OCI-LY3 (cell line): ENCODE results near the gene SPIRE1.
"Not testable (repeated sequence)": the region's sequence is repeated elsewhere in the genome, so short reads cannot be mapped to it uniquely, and the experiment has no call there.

ENCODE experiments used
- H2AFZ ChIP-seq: fragments of 200-600, 300-600 bp; shearing (Covaris generic); 2 replicates; pipeline ENCODE4 v1.6.0; 2014; ENCODE audit warnings: antibody characterized with exemption, low read depth, low read length
- H3K27ac ChIP-seq: fragments of 200-600, 300-600 bp; sonication (generic); 2 replicates; pipeline ENCODE4 v1.5.1; 2014; ENCODE audit warnings: mild to moderate bottlenecking, low read length, moderate library complexity, mixed read lengths
- H3K27me3 ChIP-seq: fragments of 200-600, 300-600 bp; sonication (generic); 2 replicates; pipeline ENCODE4 v1.6.1; 2014; ENCODE audit warnings: low read depth, low read length, mixed read lengths
- H3K36me3 ChIP-seq: fragments of 200-600, 300-600 bp; sonication (generic); replicated peaks from 2 replicates; pipeline ENCODE3; 2014; ENCODE audit warnings: low read depth, low read length, mixed read lengths
- H3K4me1 ChIP-seq: fragments of 300-600, 200-600 bp; sonication (generic); 2 replicates; pipeline ENCODE4 v1.6.1; 2014; ENCODE audit warnings: low read length, mixed read lengths
- H3K4me2 ChIP-seq: fragments of 200-600, 300-600 bp; sonication (generic); 2 replicates; pipeline ENCODE4 v1.6.1; 2014; ENCODE audit warnings: low read length, mixed read lengths
- H3K4me3 ChIP-seq: fragments of 300-600, 200-600 bp; sonication (generic); 2 replicates; pipeline ENCODE4 v1.5.1; 2014; ENCODE audit warnings: antibody characterized with exemption, mild to moderate bottlenecking, low read length, moderate library complexity
- H3K79me2 ChIP-seq: fragments of 300-600, 200-600 bp; shearing (Covaris generic); 2 replicates; pipeline ENCODE4 v1.6.1; 2014; ENCODE audit warnings: mild to moderate bottlenecking, low read length, mixed read lengths
- H3K9ac ChIP-seq: fragments of 300-600, 200-600 bp; shearing (Covaris generic); 2 replicates; pipeline ENCODE4 v1.6.0; 2014; ENCODE audit warnings: mild to moderate bottlenecking, low read length, moderate library complexity
- H3K9me3 ChIP-seq: fragments of 200-600, 300-600 bp; shearing (Covaris generic); 2 replicates; pipeline ENCODE4 v1.6.1; 2014; ENCODE audit warnings: low read length, mixed read lengths; ENCODE audit not compliant: insufficient read depth
- H4K20me1 ChIP-seq: fragments of 200-600, 300-600 bp; sonication (generic); 2 replicates; pipeline ENCODE4 v1.6.1; 2016; ENCODE audit warnings: low read length, mixed read lengths; ENCODE audit not compliant: insufficient read depth
- CTCF ChIP-seq: fragments of 200-600, 300-600 bp; sonication (generic); IDR thresholded peaks from 2 replicates; pipeline ENCODE4 v1.5.1; 2014; ENCODE audit warnings: antibody characterized with exemption, low read length, low read depth
- EZH2phosphoT487 ChIP-seq: fragments of 200-600 bp; shearing (Covaris generic); IDR thresholded peaks from 2 replicates; pipeline ENCODE4 v1.6.1; 2018; ENCODE audit warnings: antibody characterized with exemption, mixed run types, low read depth

The SPIRE1 gene

DNA sequence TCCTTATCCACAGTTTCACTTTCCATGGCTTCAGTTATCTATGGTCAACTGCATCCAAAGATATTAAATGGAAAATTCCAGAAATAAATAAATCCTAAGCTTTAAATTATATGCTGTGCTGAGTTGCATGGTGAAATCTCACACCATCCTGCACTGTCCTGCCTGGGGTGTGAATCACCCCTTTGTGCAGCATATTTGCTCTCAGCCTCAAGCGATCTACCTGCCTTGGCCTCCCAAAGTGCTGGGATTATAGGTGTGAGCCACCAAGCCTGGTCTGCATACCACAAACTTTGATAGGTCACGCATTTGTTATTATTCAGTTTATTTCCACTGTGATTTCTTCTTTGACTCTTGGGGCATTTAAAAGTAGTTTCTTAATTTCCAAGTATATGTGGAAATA is 117.2 kb downstream of the SPIRE1 start:
- peaks cover 13% of the 10 kb centered on the region; the same call in 1 of the 2 replicates for H3K9me3 ChIP-seq
- H2AFZ ChIP-seq = no peak overlapping the region
- peaks cover 22% of the 10 kb centered on the region for H3K4me1 ChIP-seq
- H4K20me1 ChIP-seq = no peaks in the 10 kb centered on the region
- H3K4me3 ChIP-seq = no peak overlapping the region
- TF ChIP-seq EZH2phosphoT487 = no peak
- TF ChIP-seq CTCF = no peak
- H3K4me2 ChIP-seq = no peak overlapping the region
- no peaks in the 10 kb centered on the region for H3K79me2 ChIP-seq
- H3K27me3 ChIP-seq = no peaks in the 10 kb centered on the region
- H3K27ac ChIP-seq = no peak overlapping the region
- peaks cover 8% of the 10 kb centered on the region for H3K36me3 ChIP-seq
- no peak overlapping the region for H3K9ac ChIP-seq

GRCh38 chr18:12539158-12539557 is 118.7 kb downstream of the SPIRE1 start:
- not testable (repeated sequence) for H3K79me2 ChIP-seq, H3K4me2 ChIP-seq, H2AFZ ChIP-seq, H3K27ac ChIP-seq, H3K27me3 ChIP-seq, H3K36me3 ChIP-seq, H3K9ac ChIP-seq, H3K4me3 ChIP-seq, H4K20me1 ChIP-seq
- peaks cover 13% of the 10 kb centered on the region; the same call in 1 of the 2 replicates for H3K9me3 ChIP-seq
- peaks cover 22% of the 10 kb centered on the region for H3K4me1 ChIP-seq

DNA sequence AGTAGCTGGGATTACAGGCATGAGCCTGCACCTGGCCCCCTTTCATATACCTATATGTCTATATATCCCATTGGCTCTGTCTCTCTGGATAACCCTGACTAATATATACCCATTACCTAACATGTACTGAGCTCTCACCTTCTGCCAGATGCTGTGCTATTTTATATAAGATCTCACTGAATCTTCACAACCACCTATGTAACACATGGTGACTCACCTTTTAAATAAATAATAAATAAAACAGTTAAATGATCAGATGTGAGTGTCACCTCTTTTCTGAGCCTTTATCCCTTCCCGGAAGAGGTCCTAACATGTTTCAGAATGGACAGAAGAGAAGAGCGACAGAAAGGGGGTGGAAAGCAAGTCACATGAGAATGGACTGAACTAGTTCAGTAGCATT is 123.1 kb downstream of the SPIRE1 start:
- Histone ChIP-seq H3K4me3 (no peak overlapping the region), H3K27ac (no peak overlapping the region), H3K79me2 (no peaks in the 10 kb centered on the region), H3K4me2 (no peak overlapping the region), H3K9ac (no peak overlapping the region), H3K27me3 (no peaks in the 10 kb centered on the region), H2AFZ (no peak overlapping the region), H3K4me1 (no peaks in the 10 kb centered on the region), H4K20me1 (no peaks in the 10 kb centered on the region), H3K9me3 (no peaks in the 10 kb centered on the region), H3K36me3 (no peaks in the 10 kb centered on the region)
- TF ChIP-seq CTCF = no peak

GRCh38 chr18:12532661-12533060 is 125.2 kb downstream of the SPIRE1 start:
- no peak overlapping the region for H3K4me2 ChIP-seq
- no peaks in the 10 kb centered on the region for H3K79me2 ChIP-seq
- H4K20me1 ChIP-seq = no peaks in the 10 kb centered on the region
- no peaks in the 10 kb centered on the region for H3K9me3 ChIP-seq
- no peak overlapping the region for H3K27ac ChIP-seq
- TF ChIP-seq CTCF = no peak
- TF ChIP-seq EZH2phosphoT487 = no peak
- no peaks in the 10 kb centered on the region for H3K4me1 ChIP-seq
- H3K36me3 ChIP-seq = no peaks in the 10 kb centered on the region
- no peak overlapping the region for H3K9ac ChIP-seq
- H3K4me3 ChIP-seq = no peak overlapping the region
- H3K27me3 ChIP-seq = no peaks in the 10 kb centered on the region
- no peak overlapping the region for H2AFZ ChIP-seq

DNA sequence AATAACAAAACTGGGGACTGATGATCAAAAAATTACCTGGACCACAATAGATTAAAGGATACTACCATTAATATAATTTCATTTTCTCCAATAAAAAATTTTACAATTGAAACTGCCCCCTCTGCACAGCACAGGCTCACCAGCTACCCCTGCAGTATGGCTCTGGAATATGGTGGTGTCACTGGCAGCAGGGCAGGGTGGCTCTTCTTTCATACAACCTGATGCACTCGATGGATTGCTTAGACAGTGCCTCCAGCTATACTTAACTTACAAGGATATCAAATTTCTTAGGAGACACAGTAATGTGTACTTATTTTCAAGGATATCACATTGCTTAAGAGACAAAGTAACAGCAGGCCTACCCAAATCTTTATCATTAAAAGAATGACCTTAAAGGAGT is 126.2 kb downstream of the SPIRE1 start:
- Histone ChIP-seq H3K27me3 (no peaks in the 10 kb centered on the region), H3K36me3 (no peaks in the 10 kb centered on the region), H3K9ac (no peak overlapping the region), H3K4me3 (no peak overlapping the region), H3K79me2 (no peaks in the 10 kb centered on the region), H4K20me1 (no peaks in the 10 kb centered on the region), H3K27ac (no peak overlapping the region), H3K4me1 (no peaks in the 10 kb centered on the region), H3K4me2 (no peak overlapping the region), H2AFZ (no peak overlapping the region), H3K9me3 (no peaks in the 10 kb centered on the region)
- TF ChIP-seq CTCF (no peak), EZH2phosphoT487 (no peak)
